SK-N-SH treated with all-trans-retinoic acid at 6 μM for 48 hours (cell line): ENCODE results near the gene RNU7-1.

Experiments
- ATAC-seq: fragments of 200-7000 bp; cut with Tn5 transposase; 3 replicates; pipeline ENCODE4 v1.9.1; 2020; ENCODE audit warnings: mild to moderate bottlenecking, moderate library complexity
- ARNTL ChIP-seq: fragments of 450-650 bp; formaldehyde crosslinking; IDR thresholded peaks from 2 replicates; pipeline ENCODE4 v1.5.0; 2020; ENCODE audit warnings: low read depth, mild to moderate bottlenecking, moderate library complexity, borderline replicate concordance
- BACH2 ChIP-seq: fragments of 250-450 bp; sonication (Bioruptor Pico); IDR thresholded peaks from 2 replicates; pipeline ENCODE4 v1.9.0; 2021; ENCODE audit warnings: mild to moderate bottlenecking, borderline replicate concordance
- CREB5 ChIP-seq: fragments of 250-450 bp; sonication (Bioruptor Pico); IDR thresholded peaks from 2 replicates; pipeline ENCODE4 v1.5.1; 2020; ENCODE audit warnings: low read depth, mild to moderate bottlenecking, moderate library complexity
- CSDC2 ChIP-seq: fragments of 250-450 bp; sonication (Bioruptor Pico); IDR thresholded peaks from 2 replicates; pipeline ENCODE4 v1.5.0; 2020; ENCODE audit warnings: mild to moderate bottlenecking, moderate library complexity
- CSRNP3 ChIP-seq: fragments of 250-450 bp; sonication (Bioruptor Pico); IDR thresholded peaks from 2 replicates; pipeline ENCODE4 v1.5.1; 2021; ENCODE audit warnings: mild to moderate bottlenecking, moderate library complexity
- ESRRG ChIP-seq: fragments of 250-450 bp; sonication (Bioruptor Pico); IDR thresholded peaks from 2 replicates; pipeline ENCODE4 v1.6.1; 2021; ENCODE audit warnings: mild to moderate bottlenecking
- GLIS3 ChIP-seq: fragments of 250-450 bp; sonication (Bioruptor Pico); IDR thresholded peaks from 2 replicates; pipeline ENCODE4 v1.5.0; 2020; ENCODE audit warnings: mild to moderate bottlenecking, moderate library complexity
- ISL1 ChIP-seq: fragments of 250-450 bp; sonication (Bioruptor Pico); IDR thresholded peaks from 2 replicates; pipeline ENCODE4 v2.1.2; 2022; ENCODE audit warnings: mild to moderate bottlenecking, moderate library complexity
- OSR1 ChIP-seq: fragments of 250-450 bp; sonication (Bioruptor Pico); IDR thresholded peaks from 2 replicates; pipeline ENCODE4 v1.8.0; 2022; ENCODE audit warnings: moderate library complexity, mild to moderate bottlenecking, inconsistent platforms
- POU6F1 ChIP-seq: fragments of 250-450 bp; sonication (Bioruptor Pico); IDR thresholded peaks from 2 replicates; pipeline ENCODE4 v1.8.0; 2021; ENCODE audit warnings: low read depth, mild to moderate bottlenecking, moderate library complexity, borderline replicate concordance
- PPARA ChIP-seq: fragments of 250-450 bp; sonication (Bioruptor Pico); IDR thresholded peaks from 2 replicates; pipeline ENCODE4 v1.5.0; 2020; ENCODE audit warnings: mild to moderate bottlenecking, borderline replicate concordance
- RARB ChIP-seq: fragments of 250-450 bp; sonication (Bioruptor Pico); IDR thresholded peaks from 2 replicates; pipeline ENCODE4 v1.8.0; 2021; ENCODE audit warnings: mild to moderate bottlenecking, moderate library complexity
- TCF4 ChIP-seq: fragments of 250-450 bp; sonication (Bioruptor Pico); IDR thresholded peaks from 2 replicates; pipeline ENCODE4 v1.8.0; 2021; ENCODE audit warnings: mild to moderate bottlenecking, moderate library complexity, borderline replicate concordance
- TOX ChIP-seq: fragments of 250-450 bp; sonication (Bioruptor Pico); IDR thresholded peaks from 2 replicates; pipeline ENCODE4 v1.8.0; 2021; ENCODE audit warnings: mild to moderate bottlenecking, moderate library complexity, borderline replicate concordance
- ZC3H10 ChIP-seq: fragments of 250-450 bp; sonication (Bioruptor Pico); IDR thresholded peaks from 2 replicates; pipeline ENCODE4 v1.5.1; 2021; ENCODE audit warnings: mild to moderate bottlenecking, moderate library complexity
- ZFP3 ChIP-seq: fragments of 250-450 bp; sonication (Bioruptor Pico); IDR thresholded peaks from 2 replicates; pipeline ENCODE4 v1.5.0; 2020; ENCODE audit warnings: mild to moderate bottlenecking, moderate library complexity
- ZFP30 ChIP-seq: fragments of 450-650 bp; formaldehyde crosslinking; IDR thresholded peaks from 2 replicates; pipeline ENCODE4 v1.5.0; 2022; ENCODE audit warnings: mild to moderate bottlenecking, moderate library complexity
- ZNF565 ChIP-seq: fragments of 450-650 bp; formaldehyde crosslinking; conservative IDR thresholded peaks from 2 replicates; pipeline ENCODE4 v1.5.0; 2020; ENCODE audit warnings: low read depth, mild to moderate bottlenecking, moderate library complexity
- ZNF70 ChIP-seq: fragments of 450-650 bp; formaldehyde crosslinking; IDR thresholded peaks from 2 replicates; pipeline ENCODE4 v1.5.0; 2020; ENCODE audit warnings: mild to moderate bottlenecking, moderate library complexity
- ZNF8 ChIP-seq: fragments of 450-650 bp; formaldehyde crosslinking; IDR thresholded peaks from 2 replicates; pipeline ENCODE4 v1.5.0; 2020; ENCODE audit warnings: mild to moderate bottlenecking, moderate library complexity
- TF ChIP-seq, protein P1 (sequence below): fragments of 250-450 bp; sonication (Bioruptor Pico); IDR thresholded peaks from 2 replicates; pipeline ENCODE4 v1.8.0; 2020; ENCODE audit warnings: mild to moderate bottlenecking, moderate library complexity, borderline replicate concordance

The RNU7-1 gene

GRCh38 chr12:6937481-6938352 is 5.9 kb upstream of the RNU7-1 start:
- peak; percentile 92 for ATAC-seq
- TF ChIP-seq ESRRG (CRISPR knock-in tag) (no peak), ZNF565 (CRISPR knock-in tag) (0 out of 2 replicates have a peak, but pooled peaks have one; percentile 43), ZC3H10 (CRISPR knock-in tag) (peak; percentile 6; the same call in 1 of the 2 replicates), PPARA (no peak), GLIS3 (CRISPR knock-in tag) (0 out of 2 replicates have a peak, but pooled peaks have one; percentile 58), CSDC2 (CRISPR knock-in tag) (peak; percentile 63; the same call in 1 of the 2 replicates), ZNF70 (CRISPR knock-in tag) (peak; percentile 7; the same call in 1 of the 2 replicates), RARB (CRISPR knock-in tag) (no peak)

DNA sequence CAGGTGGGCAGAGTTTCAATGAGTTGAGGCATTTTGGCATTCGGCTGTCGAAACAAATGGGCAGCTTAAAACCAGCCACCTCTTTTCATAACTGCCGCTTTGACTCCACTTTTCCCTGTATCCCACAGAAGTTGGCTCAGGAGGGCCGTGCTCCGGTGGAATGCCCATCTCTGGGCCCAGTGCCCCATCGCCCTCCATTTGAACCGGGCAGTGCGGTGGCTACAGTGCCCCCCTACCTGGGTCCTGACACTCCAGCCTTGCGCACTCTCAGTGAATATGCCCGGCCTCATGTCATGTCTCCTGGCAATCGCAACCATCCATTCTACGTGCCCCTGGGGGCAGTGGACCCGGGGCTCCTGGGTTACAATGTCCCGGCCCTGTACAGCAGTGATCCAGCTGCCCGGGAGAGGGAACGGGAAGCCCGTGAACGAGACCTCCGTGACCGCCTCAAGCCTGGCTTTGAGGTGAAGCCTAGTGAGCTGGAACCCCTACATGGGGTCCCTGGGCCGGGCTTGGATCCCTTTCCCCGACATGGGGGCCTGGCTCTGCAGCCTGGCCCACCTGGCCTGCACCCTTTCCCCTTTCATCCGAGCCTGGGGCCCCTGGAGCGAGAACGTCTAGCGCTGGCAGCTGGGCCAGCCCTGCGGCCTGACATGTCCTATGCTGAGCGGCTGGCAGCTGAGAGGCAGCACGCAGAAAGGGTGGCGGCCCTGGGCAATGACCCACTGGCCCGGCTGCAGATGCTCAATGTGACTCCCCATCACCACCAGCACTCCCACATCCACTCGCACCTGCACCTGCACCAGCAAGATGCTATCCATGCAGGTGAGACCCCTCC is 5.0 kb upstream of the RNU7-1 start:
- ATAC-seq: no peak
- TF ChIP-seq TCF4 (no peak), ZFP30 (CRISPR knock-in tag) (no peak), CREB5 (no peak), ARNTL (no peak), ZNF565 (CRISPR knock-in tag) (no peak), BACH2 (CRISPR knock-in tag) (no peak), ZFP3 (no peak), ZNF8 (CRISPR knock-in tag) (no peak), ZC3H10 (CRISPR knock-in tag) (no peak), ISL1 (CRISPR knock-in tag) (no peak), CSRNP3 (CRISPR knock-in tag) (no peak)

- no peak for ATAC-seq
- no peak for TF ChIP-seq CREB5
These were observed 4.5 kb upstream of the RNU7-1 start for GRCh38 chr12:6939191-6939540.

DNA sequence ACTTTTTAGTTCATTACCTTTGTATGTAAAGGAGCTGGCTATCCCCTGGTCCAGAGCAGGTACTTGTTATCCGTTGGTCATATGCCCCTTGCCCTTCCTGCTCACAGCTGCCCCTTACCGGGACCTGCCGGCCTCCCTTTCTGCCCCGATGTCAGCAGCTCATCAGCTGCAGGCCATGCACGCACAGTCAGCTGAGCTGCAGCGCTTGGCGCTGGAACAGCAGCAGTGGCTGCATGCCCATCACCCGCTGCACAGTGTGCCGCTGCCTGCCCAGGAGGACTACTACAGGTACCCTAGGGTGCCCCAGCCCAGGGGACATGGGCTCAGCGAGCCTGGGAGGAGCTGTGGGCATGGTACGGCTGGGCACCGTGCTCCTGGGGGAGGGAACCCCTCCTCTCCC is 2.3 kb upstream of the RNU7-1 start:
- ATAC-seq: no peak
- no peak for TF ChIP-seq OSR1 (CRISPR knock-in tag)
- no peak for TF ChIP-seq ARNTL
- TF ChIP-seq, protein P1, sequence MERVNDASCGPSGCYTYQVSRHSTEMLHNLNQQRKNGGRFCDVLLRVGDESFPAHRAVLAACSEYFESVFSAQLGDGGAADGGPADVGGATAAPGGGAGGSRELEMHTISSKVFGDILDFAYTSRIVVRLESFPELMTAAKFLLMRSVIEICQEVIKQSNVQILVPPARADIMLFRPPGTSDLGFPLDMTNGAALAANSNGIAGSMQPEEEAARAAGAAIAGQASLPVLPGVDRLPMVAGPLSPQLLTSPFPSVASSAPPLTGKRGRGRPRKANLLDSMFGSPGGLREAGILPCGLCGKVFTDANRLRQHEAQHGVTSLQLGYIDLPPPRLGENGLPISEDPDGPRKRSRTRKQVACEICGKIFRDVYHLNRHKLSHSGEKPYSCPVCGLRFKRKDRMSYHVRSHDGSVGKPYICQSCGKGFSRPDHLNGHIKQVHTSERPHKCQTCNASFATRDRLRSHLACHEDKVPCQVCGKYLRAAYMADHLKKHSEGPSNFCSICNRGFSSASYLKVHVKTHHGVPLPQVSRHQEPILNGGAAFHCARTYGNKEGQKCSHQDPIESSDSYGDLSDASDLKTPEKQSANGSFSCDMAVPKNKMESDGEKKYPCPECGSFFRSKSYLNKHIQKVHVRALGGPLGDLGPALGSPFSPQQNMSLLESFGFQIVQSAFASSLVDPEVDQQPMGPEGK (CRISPR knock-in tag): no peak
- no peak for TF ChIP-seq TOX
- TF ChIP-seq POU6F1 (CRISPR knock-in tag): no peak
